ENCODE measurements around the gene LTBP3. TPM values are rescaled to one million over a fixed set of nuclear protein-coding genes. Genes with fewer than 3 reads are reported as not detected.

Gene LTBP3
- total and polyA plus RNA-seq, 9 of the 15 experiments (the other 6 are each of a cell fraction or from before 2014, with no cell fraction given) = 0.06 to 20.5 (median 4.8) TPM

DNA sequence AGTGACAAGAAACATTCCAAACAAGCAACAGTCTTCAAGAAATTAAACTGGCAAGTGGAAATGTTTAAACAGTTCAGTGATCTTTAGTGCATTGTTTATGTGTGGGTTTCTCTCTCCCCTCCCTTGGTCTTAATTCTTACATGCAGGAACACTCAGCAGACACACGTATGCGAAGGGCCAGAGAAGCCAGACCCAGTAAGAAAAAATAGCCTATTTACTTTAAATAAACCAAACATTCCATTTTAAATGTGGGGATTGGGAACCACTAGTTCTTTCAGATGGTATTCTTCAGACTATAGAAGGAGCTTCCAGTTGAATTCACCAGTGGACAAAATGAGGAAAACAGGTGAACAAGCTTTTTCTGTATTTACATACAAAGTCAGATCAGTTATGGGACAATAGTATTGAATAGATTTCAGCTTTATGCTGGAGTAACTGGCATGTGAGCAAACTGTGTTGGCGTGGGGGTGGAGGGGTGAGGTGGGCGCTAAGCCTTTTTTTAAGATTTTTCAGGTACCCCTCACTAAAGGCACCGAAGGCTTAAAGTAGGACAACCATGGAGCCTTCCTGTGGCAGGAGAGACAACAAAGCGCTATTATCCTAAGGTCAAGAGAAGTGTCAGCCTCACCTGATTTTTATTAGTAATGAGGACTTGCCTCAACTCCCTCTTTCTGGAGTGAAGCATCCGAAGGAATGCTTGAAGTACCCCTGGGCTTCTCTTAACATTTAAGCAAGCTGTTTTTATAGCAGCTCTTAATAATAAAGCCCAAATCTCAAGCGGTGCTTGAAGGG, 53.3 kb downstream of the LTBP3 start (continued):
- TF ChIP-seq, protein P1, sequence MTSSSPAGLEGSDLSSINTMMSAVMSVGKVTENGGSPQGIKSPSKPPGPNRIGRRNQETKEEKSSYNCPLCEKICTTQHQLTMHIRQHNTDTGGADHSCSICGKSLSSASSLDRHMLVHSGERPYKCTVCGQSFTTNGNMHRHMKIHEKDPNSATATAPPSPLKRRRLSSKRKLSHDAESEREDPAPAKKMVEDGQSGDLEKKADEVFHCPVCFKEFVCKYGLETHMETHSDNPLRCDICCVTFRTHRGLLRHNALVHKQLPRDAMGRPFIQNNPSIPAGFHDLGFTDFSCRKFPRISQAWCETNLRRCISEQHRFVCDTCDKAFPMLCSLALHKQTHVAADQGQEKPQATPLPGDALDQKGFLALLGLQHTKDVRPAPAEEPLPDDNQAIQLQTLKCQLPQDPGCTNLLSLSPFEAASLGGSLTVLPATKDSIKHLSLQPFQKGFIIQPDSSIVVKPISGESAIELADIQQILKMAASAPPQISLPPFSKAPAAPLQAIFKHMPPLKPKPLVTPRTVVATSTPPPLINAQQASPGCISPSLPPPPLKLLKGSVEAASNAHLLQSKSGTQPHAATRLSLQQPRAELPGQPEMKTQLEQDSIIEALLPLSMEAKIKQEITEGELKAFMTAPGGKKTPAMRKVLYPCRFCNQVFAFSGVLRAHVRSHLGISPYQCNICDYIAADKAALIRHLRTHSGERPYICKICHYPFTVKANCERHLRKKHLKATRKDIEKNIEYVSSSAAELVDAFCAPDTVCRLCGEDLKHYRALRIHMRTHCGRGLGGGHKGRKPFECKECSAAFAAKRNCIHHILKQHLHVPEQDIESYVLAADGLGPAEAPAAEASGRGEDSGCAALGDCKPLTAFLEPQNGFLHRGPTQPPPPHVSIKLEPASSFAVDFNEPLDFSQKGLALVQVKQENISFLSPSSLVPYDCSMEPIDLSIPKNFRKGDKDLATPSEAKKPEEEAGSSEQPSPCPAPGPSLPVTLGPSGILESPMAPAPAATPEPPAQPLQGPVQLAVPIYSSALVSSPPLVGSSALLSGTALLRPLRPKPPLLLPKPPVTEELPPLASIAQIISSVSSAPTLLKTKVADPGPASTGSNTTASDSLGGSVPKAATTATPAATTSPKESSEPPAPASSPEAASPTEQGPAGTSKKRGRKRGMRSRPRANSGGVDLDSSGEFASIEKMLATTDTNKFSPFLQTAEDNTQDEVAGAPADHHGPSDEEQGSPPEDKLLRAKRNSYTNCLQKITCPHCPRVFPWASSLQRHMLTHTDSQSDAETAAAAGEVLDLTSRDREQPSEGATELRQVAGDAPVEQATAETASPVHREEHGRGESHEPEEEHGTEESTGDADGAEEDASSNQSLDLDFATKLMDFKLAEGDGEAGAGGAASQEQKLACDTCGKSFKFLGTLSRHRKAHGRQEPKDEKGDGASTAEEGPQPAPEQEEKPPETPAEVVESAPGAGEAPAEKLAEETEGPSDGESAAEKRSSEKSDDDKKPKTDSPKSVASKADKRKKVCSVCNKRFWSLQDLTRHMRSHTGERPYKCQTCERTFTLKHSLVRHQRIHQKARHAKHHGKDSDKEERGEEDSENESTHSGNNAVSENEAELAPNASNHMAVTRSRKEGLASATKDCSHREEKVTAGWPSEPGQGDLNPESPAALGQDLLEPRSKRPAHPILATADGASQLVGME (CRISPR knock-in tag; IDR thresholded peaks at IDR 0.05) = no peak
- no peak for TF ChIP-seq ZKSCAN3 (CRISPR knock-in tag; IDR thresholded peaks at IDR 0.05)
- no peak for TF ChIP-seq PTRF (tag; IDR thresholded peaks at IDR 0.05)
- TF ChIP-seq, protein P2, sequence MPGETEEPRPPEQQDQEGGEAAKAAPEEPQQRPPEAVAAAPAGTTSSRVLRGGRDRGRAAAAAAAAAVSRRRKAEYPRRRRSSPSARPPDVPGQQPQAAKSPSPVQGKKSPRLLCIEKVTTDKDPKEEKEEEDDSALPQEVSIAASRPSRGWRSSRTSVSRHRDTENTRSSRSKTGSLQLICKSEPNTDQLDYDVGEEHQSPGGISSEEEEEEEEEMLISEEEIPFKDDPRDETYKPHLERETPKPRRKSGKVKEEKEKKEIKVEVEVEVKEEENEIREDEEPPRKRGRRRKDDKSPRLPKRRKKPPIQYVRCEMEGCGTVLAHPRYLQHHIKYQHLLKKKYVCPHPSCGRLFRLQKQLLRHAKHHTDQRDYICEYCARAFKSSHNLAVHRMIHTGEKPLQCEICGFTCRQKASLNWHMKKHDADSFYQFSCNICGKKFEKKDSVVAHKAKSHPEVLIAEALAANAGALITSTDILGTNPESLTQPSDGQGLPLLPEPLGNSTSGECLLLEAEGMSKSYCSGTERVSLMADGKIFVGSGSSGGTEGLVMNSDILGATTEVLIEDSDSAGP (CRISPR knock-in tag; IDR thresholded peaks at IDR 0.05) = no peak
- TF ChIP-seq ZNF146 (CRISPR knock-in tag; IDR thresholded peaks at IDR 0.05; ENCODE audit: unreplicated experiment) = no peak
- peak; percentile 80 for TF ChIP-seq ZNF445 (CRISPR knock-in tag; IDR thresholded peaks at IDR 0.05; ENCODE audit: low read depth)
- no peak for TF ChIP-seq FOSL1 (tag; conservative IDR thresholded peaks at IDR 0.05)
- TF ChIP-seq BHLHE40 (IDR thresholded peaks at IDR 0.05; ENCODE audit: low read length) = no peak
- TF ChIP-seq, protein P3, sequence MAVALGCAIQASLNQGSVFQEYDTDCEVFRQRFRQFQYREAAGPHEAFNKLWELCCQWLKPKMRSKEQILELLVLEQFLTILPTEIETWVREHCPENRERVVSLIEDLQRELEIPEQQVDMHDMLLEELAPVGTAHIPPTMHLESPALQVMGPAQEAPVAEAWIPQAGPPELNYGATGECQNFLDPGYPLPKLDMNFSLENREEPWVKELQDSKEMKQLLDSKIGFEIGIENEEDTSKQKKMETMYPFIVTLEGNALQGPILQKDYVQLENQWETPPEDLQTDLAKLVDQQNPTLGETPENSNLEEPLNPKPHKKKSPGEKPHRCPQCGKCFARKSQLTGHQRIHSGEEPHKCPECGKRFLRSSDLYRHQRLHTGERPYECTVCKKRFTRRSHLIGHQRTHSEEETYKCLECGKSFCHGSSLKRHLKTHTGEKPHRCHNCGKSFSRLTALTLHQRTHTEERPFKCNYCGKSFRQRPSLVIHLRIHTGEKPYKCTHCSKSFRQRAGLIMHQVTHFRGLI (CRISPR knock-in tag; IDR thresholded peaks at IDR 0.05) = no peak
- TF ChIP-seq YY1 (IDR thresholded peaks at IDR 0.05; ENCODE audit: borderline replicate concordance in 1 of 3, control insufficient read depth in 1 of 3, extremely low read depth in 1 of 3, insufficient read depth in 3 of 3, insufficient read length in 1 of 3, insufficient replicate concordance in 2 of 3, low read depth in 1 of 3, low read length in 2 of 3) = no peak
- TF ChIP-seq NRF1 (conservative IDR thresholded peaks at IDR 0.05 in 1 of 2, IDR thresholded peaks at IDR 0.05 in 1 of 2) = no peak
- TF ChIP-seq MAZ (CRISPR knock-in tag; conservative IDR thresholded peaks at IDR 0.05 in 1 of 2, IDR thresholded peaks at IDR 0.05 in 1 of 2) = peak in 1 of 2 experiments; percentile 5; a peak in 1 of 4 replicates
- TF ChIP-seq ESRRB (CRISPR knock-in tag; IDR thresholded peaks at IDR 0.05; ENCODE audit: borderline replicate concordance) = peak; percentile 84; the same call in 1 of the 2 replicates
- no peak for TF ChIP-seq ZNF174 (CRISPR knock-in tag; IDR thresholded peaks at IDR 0.05)
- TF ChIP-seq DPF2 (IDR thresholded peaks at IDR 0.05) = no peak
- TF ChIP-seq MYBL2 (IDR thresholded peaks at IDR 0.05; ENCODE audit: low read depth) = no peak
- TF ChIP-seq MYBL2 (CRISPR knock-in tag; IDR thresholded peaks at IDR 0.05; ENCODE audit: borderline replicate concordance) = no peak
- TF ChIP-seq MBD2 (IDR thresholded peaks at IDR 0.05; ENCODE audit: borderline replicate concordance, low read depth) = no peak; the same call in 1 of the 2 replicates
